ENCODE data around the gene ABLIM2.

The ABLIM2 gene

DNA sequence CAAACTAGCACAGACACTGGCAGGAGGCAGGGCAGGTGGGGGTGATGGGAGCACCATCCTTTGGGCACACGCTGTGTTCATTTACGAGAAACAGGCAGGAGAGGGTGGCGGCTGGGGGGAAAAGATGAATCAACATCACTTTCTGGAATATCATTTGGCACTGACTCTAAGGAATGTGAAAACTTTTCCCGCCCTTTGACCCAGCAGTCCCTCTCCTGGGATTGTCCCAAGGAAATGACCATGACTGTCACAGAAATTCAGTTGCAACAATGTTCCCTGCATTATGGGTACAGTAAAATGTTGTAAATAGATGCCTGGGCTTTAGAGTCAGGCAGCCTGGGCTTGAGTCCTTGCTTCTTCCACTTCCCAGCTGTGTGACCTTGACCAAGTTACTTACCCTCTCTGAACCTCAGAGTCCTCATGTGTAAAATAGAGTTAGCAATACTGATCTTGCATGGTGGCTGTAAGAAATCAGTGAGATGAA is 58.6 kb downstream of the ABLIM2 start:
- DNase-seq, result no peak

DNA sequence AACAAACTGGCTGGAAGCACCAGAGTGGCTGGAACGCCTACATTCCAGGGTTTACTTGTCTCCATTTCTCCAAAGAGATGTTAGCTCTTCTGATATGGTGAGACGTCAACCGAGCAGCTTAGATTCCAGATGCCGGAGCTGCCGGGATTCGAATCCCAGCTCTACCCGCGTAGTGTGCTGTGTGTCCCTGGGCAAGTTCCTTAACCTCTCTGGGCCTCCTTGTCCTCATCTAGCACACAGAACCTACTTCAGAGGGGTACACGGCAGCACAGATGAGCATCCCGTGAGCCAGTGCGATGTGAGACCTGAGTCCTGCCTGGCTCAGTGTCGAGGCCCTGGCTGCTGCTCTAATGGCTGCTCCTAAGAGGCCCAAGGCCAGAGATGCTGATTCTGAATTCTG is 60.1 kb downstream of the ABLIM2 start:
- DNase-seq, result no peak

DNA sequence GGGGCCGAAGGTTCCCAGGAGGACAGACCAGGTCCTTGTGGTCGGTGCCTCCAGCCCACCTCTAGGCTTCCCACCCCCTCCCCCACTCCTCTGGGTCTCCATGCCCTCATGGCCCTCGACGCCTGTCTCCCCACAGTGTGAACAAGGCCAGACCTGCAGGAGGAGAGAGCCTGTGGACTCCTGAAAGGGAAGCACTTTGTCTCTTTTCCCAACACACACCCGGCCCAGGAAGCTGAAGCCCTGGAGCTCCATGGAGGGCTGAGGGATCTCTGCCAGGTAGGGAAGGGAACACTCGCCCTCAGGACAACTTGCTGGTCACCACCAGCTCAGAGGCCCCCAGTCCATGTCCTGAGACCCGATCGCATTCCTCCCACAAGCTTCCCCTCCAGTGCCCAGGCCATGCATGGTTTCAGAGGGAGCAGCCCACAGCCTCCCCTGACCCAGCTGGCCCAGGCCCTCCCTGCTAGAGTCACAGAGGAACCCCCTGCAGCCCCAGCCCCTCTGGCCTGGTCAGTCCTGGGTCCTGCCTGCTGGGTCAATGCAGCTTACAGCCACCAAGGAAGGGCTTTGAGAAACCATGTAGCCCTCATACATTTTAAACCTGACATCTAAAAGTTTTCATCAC is 60.8 kb downstream of the ABLIM2 start:
- no peak for DNase-seq

DNA sequence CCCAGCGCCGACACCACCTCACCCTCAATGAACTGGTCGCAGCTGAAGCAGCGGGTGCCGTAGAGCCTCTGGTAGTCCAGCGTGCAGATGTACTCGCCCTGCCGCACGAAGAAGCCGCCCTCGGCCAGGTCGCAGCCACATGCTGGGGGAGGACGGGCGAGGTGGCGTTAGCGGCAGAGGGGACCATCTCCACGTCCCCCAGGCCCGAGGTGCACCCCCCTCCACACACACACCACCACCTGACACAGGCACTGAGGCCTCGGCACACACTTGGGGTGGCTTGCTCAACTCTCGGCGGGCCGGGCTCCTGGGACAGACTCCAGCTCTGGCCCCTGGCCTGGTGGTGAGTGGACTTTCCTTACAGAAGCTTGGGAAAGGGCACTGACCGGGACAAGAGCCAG is 61.5 kb downstream of the ABLIM2 start:
- no peak for DNase-seq

DNA sequence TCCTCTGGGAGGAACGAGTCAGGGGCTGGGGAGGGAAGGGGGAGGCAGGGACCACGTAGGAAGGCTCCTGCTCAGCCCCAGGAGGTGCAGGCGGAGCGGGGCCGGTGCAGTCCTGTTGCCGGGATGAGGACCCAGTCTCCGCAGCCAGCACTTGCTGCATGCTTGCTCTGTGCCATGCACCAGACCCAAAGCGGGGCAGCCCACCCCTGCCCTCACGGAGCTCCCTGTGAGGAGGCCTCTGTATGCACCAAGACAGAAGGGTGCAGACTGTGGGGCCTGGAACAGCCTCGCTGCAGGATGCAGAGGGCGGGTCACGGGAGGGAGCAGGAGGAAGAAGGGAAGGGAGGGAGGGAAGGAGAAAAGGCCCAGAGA is 61.9 kb downstream of the ABLIM2 start:
- no peak for DNase-seq

DNA sequence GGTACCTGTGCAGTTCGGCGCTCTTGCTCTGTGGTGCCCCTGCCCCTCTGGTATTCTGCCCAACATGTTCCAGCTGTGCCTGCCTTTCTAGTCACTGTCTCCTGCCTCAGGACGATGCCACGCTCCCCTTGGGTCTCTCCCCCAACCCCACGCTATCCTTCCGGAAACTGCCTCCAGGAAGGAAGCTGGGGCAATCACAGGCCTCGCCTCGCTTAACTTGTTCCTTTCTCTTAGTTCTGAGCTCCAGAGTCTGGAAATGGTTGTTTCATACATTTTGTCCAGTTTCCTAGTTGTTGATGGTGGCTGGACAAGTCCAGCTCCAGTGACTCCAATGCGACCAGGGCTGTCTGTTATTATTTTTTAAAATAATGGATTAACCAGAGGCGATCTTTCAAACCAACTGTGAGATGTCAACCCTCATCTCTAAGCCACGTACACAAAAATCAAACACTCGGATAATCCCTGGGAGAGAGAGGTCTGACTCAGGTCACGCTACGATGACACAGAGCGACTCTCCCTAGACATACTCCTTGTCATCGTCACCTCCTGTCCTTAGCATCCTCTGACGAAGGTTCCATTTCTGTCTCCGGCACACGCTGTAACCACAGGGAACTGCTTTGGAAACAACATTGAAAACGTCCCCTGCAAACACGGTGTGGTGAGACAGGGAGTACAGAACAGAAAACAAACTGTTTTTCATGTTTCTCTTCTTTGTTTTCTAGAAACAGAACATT is 62.5 kb downstream of the ABLIM2 start:
- no peak for DNase-seq

DNA sequence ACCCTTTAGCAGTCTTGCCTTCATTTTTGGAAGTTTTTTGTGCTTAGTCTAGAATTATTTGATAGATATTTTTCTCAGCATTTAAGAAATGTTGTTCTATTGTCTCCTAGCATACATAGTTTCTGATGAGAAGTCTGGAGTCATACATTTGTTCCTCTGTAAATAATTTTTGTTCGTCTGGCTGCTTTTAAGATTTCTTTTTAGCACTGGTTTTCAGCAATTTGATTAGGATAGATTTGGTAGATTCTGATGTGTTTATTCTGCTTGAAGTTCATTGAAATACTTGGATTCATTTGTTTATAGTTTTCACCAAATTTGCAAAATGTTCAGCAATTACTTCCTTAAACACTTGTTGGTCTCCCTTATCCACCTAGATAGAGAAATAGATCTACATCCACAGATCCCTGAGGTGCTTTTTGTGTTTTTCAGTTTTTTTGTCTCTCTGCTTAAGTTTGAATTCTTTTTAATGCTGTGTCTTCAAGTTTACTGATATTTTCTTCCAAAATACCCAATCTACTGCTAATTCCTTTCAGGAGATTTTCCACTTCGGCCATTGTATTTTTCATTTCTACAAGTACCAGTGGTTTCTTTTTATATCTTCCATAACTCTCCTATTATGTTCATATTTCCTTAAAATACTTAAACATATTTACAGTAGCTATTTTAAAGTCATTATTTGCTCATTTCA is 64.9 kb downstream of the ABLIM2 start:
- no peak for DNase-seq

DNA sequence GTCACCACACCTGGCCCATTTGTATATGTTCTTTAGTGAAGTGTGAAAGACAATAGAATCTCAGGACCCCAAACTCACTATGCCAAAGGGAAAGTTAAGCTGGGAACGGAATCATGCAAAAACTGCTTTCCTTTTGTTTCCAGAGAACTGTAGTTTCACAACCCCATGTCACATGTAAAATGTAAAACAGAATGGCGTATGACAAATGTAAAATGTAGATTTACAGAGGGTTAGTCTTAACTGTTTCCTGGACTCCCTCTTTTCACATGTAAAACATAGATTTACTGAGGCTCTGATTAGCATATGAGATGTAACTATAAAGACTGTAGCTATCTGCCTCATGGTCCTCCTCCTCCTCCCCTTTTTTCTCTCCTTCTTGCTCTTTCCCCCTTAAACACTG is 66.3 kb downstream of the ABLIM2 start:
- no peak for DNase-seq

DNA sequence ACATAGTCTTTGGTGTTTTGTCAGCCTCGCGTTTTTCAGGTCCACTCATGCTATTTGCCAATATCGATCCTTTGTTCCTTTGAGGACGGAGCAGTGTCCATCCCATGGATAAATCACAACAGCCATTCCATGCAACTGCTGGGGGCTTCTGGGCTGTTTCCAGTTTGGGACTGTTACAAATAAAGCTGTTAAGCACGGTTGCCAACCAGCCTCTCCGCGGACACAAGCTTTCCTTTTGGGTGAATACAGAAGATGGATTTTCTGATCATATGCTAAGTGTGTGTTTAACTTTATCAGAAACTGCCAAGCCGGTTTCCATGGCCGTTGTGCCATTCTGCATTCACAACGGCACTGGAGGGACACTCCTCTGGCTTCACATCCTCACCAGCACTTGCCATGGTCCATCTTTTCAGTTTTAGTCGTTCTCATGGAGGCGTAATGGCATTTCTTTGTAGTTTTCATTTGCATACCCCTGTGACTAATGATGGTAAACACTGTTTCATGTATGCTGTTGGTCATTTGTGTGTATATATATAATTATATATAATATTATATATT is 67.8 kb downstream of the ABLIM2 start:
- DNase-seq, result peak in 1 of 2 donors; percentile 9

DNA sequence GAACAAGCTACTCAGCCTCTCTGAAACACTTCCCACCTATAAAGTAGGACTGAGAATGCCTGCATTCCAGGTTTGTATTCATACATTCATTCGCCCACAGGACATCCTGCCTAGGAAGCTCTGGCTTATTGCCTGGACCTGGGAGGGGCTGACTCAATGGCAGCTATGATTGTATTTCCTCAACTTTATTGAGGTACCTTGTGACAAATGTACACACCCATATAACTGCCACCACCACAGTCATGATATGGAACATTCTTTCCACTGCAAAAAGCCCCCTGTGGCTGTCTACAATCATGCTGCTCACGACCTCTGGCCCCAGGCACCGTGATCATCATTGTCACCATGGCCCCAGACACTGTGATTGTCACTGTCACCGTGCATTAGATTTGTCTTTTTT is 68.3 kb downstream of the ABLIM2 start:
- DNase-seq, result peak in 1 of 2 donors; percentile 7

DNA sequence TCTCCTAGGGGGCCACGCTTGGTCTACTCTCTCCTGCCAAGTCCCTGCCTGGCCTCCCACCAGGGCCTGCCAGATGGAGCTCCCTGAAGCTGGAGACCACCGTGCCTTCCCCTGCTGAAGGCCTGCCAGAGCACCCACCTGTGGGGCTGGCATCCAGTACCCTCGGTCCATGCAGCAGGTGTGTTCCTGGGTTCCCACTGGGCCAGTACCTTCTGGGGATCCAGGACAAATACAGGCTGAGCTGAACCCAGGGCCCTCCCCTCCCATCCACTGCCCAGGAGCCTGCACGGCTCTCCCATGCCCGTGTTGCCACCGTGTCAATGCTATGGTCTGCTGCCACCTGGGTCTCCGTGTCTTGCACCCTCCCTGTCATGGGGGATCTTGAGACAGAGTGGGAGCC is 68.8 kb downstream of the ABLIM2 start:
- DNase-seq, result no peak

DNA sequence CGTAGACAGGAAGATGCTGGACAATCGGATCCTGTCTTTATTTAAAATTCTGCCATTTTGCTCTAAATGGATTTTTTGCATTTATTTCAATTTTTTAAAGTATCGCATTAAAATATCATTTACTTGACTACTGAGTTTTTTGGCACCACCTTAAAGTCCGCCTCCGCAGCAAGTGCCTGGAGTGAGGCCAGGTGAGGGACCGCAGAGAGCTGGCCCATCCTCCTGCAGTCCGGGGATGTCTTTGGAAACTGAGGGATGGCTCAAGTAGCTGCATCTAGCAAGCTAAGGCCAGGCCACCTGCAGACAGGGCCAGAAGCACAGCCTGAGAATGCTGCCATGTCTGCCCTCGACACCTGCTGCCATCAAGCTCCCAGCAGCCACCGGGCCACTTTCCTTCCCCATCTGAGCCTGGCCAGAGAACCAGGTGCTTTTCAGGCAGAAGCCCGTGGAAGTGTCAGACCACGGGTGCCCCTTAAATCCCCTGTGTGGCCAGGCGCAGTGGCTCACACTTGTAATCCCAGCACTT is 69.6 kb downstream of the ABLIM2 start:
- DNase-seq, result no peak

DNA sequence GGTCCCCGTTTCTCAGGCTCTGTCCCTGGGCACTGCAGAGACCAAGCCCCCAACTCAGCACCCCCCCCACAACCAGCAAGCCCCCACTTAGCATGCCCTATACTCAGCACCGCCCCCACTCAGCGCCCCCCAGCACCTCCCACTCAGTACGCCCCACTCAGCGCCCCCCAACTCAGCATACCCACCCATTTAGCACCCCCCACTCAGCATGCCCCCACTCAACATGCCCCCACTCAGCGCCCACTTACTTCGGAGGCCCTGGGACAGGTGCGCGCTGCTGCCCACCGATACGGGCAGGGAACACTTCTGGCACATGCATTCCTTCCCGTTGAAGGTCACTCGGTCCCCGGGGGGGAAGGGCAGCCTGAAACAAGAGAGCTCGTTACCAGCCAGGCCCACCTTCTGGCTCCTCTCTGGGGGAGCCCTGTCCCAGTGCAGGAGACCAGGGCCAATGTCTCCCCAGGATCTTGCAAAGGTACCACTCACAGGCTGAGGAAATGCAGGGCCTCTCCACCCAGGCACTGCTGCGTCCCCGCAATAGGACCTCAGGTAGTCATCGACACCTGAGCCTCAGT is 70.6 kb downstream of the ABLIM2 start:
- no peak for DNase-seq

DNA sequence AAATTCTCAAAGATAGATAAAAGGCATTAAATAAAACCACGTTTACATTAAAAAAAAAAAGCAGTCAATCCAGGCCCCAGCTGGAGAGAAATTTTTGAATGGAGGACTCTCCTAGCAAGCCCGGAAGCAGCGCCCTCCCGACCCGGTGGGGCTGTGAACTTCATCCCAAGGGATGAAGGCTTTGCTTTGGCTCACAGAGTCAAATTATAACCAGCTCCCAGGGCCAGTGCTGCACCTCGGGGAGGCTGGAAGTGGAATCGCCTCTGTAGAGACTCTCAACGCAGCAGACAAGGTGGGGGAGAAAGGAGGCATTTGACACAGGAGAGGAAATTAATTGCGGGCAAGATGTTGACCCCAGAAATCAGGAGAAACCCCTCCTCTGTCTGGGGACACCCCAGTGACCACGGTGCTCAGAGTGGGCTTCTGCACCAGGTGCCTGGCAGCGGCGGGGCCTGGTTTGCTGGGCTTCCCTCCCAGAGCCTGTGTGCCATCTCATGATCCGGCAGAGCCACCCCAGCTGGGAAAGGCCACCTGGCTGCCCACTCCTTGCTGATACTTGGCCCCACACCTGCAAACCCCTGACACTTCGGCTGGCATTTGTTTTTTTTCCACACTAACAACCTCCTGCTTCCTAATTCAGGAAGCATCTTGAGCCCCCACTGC is 71.7 kb downstream of the ABLIM2 start:
- no peak for DNase-seq

DNA sequence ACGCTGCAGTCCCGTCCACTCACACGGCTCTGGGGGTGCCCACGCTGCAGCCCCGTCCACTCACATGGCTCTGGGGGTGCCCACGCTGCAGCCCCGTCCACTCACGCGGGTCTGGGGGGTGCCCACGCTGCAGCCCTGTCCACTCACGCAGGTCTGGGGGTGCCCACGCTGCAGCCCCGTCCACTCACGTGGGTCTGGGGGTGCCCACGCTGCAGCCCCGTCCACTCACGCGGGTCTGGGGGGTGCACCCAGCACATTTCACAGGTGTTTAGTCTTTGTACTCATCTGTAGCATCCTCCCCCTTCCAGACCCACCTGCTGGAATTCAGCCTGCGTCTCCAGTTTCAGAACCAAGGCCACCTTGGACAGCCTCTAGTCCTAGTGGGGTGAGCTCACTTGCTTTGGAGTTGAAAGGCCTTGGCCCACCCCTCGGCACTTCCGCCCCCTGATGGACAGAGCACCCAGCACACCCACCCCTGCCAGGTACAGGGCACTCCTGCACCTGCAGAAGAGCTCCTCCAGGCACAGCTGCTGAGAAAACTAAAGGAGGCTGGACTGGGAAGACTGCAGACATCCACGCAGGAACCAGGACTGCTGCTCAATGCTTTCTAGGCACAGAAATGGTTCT is 73.0 kb downstream of the ABLIM2 start:
- no peak for DNase-seq

DNA sequence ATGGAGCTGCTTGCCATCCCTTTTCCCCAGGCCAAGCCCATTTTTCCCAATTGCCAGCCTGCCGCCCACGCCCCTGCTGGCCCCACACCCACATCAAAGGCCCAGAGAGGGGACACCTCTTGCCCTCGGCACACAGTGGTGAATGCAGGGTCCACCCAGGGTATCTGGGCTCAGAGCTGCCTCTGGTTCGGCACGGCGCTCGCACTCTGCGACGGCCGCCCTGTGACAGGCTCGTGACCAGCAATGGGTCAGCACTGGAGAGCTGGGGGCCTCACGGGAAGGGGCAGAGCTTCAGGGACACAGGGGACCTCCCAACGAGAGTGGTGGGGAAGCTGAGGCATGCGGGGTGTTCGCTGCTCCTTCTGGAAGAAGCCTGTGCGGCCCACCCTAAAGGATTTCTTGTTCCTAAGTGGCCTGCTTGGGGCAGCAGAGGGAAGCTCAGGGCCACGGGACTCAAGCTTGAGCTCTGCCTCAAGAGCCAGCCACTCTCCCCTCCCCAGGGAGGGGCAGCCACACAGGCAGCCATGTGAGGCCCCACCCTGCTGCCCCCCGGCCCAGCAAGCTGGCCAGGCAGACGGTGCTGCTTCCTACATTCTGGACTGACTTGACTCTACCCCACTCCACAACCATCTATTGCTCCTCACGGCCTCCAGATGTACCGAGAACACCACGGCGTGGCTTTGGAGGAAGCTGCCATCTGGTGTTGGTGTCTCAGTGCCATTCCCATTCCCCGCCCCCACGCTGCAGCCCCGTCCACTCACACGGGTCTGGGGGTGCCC is 73.7 kb downstream of the ABLIM2 start:
- DNase-seq, result no peak

DNA sequence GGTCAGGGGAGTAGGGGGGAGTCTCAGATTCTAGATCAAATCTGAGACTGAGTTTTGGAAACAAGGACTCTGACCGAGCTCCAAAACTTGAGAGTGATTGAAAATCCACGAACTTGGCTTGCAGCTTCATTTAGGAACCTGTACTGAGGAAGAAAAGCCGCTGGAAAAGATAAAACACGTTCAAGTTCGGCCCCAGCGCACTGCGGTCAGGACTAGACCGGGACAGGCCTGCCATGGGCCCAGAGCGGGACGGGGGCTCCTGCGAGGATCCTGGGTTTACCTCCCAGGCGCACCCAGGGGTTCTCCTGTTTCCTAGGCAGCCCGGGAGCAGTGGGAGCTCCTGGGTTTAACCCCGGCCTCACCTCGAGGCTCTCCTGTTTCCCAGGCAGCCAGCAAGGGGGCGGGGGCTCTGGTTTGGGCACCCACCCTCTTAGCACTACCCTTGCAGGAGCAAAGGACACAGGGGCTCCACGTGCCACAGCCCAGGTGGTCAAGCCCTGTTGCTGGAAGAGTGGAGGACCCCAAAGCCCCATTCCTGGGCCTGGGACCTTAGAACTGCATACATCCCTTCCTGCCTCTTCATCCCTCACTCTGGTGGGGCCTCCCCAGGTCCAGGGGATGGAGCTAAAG is 74.5 kb downstream of the ABLIM2 start:
- DNase-seq, result no peak

DNA sequence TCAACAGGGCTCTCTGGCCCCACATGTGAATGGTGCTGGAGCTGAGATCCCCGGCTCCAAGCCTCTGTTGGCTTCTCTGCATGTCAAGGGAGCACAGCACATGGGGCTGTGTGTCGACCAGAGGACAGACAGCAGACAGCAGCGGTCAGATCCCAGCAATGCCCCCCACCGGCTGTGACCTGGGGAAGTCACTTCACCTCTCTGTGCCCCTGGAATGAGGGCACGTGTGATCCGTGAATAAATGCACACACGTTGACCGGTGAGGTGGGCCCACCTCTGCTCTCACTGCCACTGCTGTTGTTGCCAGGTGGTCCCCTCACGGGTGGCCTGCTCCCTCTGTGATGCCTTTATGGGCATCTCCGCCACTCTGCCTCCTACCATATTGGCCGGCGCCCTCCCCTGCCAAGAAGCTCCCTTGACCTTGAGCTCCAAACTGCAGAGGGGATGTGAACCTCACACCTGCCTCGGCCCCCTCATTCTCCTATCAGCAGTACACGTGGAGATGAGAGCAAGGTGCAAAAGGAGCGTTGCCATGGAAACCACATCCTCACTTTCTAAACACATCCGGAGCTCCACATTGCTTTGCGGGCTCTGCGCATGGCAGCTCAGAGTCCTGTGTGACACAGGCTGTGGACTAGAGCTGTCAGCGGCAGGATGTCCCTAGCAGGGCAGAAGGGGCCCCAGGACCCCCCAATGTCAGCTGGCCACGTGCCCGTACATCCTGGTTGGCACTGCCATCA is 75.4 kb downstream of the ABLIM2 start:
- no peak for DNase-seq

DNA sequence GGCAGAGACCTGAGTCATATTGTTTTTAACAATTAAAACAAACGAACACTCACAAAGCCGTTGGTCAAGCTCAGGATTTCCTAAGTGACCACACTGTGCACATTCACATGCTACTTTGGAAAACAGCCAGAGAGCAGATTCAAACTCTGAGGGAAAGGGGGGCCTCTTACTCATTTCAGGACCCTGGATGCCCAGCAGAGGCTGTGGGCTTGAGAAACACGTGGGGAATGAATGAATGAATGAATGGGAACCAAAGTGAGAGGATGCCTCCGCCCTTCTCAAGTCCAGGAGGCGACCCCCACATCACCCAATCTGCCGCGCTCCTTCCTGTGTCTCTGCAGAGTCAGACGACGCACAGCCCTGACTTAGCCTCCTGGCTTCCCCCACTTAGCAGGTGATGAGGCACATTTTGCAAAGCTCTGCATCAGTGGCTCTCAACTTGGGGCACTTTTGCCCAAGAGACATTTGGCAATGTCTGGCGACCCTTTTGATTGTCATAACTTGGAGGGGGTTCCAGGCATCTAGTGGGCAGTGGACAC is 76.0 kb downstream of the ABLIM2 start:
- DNase-seq, result no peak
